Measurements from ENCODE around the gene C2orf66.

DNA sequence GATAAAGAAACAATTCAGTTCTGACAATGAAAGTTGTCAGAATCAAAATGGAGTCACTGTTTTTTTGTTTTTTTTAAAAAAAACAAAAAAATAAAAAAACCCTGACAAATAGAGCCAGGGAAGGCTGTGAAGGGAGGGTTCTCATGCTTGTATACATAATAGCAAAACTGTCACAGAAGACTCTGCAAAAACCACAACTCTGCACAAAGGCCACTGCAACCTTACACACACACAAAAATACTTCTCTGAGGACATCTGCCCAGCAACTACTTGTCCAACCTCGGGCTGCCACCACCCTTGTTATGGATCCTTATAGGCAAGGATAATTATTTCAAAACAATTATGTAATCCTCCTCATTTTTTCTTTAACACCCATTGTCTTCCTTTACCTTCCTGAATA is 41.9 kb upstream of the C2orf66 start:
- TF ChIP-seq, protein P1, sequence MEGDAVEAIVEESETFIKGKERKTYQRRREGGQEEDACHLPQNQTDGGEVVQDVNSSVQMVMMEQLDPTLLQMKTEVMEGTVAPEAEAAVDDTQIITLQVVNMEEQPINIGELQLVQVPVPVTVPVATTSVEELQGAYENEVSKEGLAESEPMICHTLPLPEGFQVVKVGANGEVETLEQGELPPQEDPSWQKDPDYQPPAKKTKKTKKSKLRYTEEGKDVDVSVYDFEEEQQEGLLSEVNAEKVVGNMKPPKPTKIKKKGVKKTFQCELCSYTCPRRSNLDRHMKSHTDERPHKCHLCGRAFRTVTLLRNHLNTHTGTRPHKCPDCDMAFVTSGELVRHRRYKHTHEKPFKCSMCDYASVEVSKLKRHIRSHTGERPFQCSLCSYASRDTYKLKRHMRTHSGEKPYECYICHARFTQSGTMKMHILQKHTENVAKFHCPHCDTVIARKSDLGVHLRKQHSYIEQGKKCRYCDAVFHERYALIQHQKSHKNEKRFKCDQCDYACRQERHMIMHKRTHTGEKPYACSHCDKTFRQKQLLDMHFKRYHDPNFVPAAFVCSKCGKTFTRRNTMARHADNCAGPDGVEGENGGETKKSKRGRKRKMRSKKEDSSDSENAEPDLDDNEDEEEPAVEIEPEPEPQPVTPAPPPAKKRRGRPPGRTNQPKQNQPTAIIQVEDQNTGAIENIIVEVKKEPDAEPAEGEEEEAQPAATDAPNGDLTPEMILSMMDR (IDR thresholded peaks at IDR 0.05) = no peak
- no peak for TF ChIP-seq POLR2A (IDR thresholded peaks at IDR 0.05)
- TF ChIP-seq POLR2AphosphoS5 (IDR thresholded peaks at IDR 0.05) = no peak
